GM12891 (cell line): ENCODE data around the gene VAMP5.

ENCODE experiments used
- POLR2A ChIP-seq: IDR thresholded peaks from 2 replicates; pipeline ENCODE4 v1.6.1; 2011; ENCODE audit warnings: low read depth, low read length, control low read depth
- POLR2AphosphoS5 ChIP-seq: IDR thresholded peaks from 2 replicates; pipeline ENCODE4 v1.6.1; 2011; ENCODE audit warnings: low read depth, low read length, control low read depth
- SPI1 ChIP-seq: IDR thresholded peaks from 2 replicates; pipeline ENCODE4 v1.6.1; 2011; ENCODE audit warnings: low read depth, low read length, control low read depth
- TAF1 ChIP-seq: IDR thresholded peaks from 2 replicates; pipeline ENCODE4 v1.6.1; 2011; ENCODE audit warnings: low read depth, low read length, control low read depth

GRCh38 chr2:85534881-85535280, 49.4 kb upstream of the VAMP5 start:
- no peak for TF ChIP-seq SPI1
- no peak for TF ChIP-seq POLR2A
- TF ChIP-seq POLR2AphosphoS5, result no peak
- TF ChIP-seq TAF1, result no peak
